HuH-7.5 (cell line): ENCODE data around the gene FKBP2.

Experiments used
- DNase-seq: peaks from one replicate; pipeline ENCODE4 v3.0.0; 2011; ENCODE audit warnings: low spot score

Gene FKBP2

GRCh38 chr11:64249563-64250414 is 8.9 kb downstream of the FKBP2 start:
- DNase-seq = no peak

GRCh38 chr11:64250415-64251015 is 9.6 kb downstream of the FKBP2 start:
- peak; percentile 78 for DNase-seq

GRCh38 chr11:64251016-64251752 is 10.3 kb downstream of the FKBP2 start, which contains the start of gene PLCB3:
Gene PLCB3, plus strand, starts transcription at chr11:64251530. Its CDS starts 120 bp downstream, at chr11:64251650.
- DNase-seq = peak; percentile 80

GRCh38 chr11:64251753-64252002 is 10.8 kb downstream of the FKBP2 start:
- DNase-seq = no peak

- peak; percentile 68 for DNase-seq
These were observed 11.3 kb downstream of the FKBP2 start for GRCh38 chr11:64252003-64252872.

- no peak for DNase-seq
These were observed 12.1 kb downstream of the FKBP2 start for GRCh38 chr11:64253043-64253442.

GRCh38 chr11:64253481-64253880 is 12.6 kb downstream of the FKBP2 start:
- DNase-seq = no peak

- DNase-seq = no peak
These were observed 13.4 kb downstream of the FKBP2 start for GRCh38 chr11:64254326-64254725.

GRCh38 chr11:64255135-64256128 is 14.5 kb downstream of the FKBP2 start:
- no peak for DNase-seq

- no peak for DNase-seq
These were observed 15.4 kb downstream of the FKBP2 start for GRCh38 chr11:64256300-64256699.

GRCh38 chr11:64258356-64258755 is 17.5 kb downstream of the FKBP2 start:
- no peak for DNase-seq

- DNase-seq = no peak
These were observed 18.1 kb downstream of the FKBP2 start for GRCh38 chr11:64258946-64259532.

GRCh38 chr11:64259533-64260067 is 18.7 kb downstream of the FKBP2 start:
- no peak for DNase-seq

- no peak for DNase-seq
These were observed 19.3 kb downstream of the FKBP2 start for GRCh38 chr11:64260147-64260708.

- no peak for DNase-seq
These were observed 20.7 kb downstream of the FKBP2 start for GRCh38 chr11:64261556-64262080.

GRCh38 chr11:64262271-64263002 is 21.5 kb downstream of the FKBP2 start:
- DNase-seq = no peak

- DNase-seq = no peak
These were observed 22.4 kb downstream of the FKBP2 start for GRCh38 chr11:64263021-64263946.

- no peak for DNase-seq
These were observed 23.0 kb downstream of the FKBP2 start for GRCh38 chr11:64263947-64264317.
